ENCODE measurements around the gene LLGL2.
"Not testable (repeated sequence)": the region's sequence is repeated elsewhere in the genome, so short reads cannot be mapped to it uniquely, and the experiment has no call there.

The LLGL2 gene

DNA sequence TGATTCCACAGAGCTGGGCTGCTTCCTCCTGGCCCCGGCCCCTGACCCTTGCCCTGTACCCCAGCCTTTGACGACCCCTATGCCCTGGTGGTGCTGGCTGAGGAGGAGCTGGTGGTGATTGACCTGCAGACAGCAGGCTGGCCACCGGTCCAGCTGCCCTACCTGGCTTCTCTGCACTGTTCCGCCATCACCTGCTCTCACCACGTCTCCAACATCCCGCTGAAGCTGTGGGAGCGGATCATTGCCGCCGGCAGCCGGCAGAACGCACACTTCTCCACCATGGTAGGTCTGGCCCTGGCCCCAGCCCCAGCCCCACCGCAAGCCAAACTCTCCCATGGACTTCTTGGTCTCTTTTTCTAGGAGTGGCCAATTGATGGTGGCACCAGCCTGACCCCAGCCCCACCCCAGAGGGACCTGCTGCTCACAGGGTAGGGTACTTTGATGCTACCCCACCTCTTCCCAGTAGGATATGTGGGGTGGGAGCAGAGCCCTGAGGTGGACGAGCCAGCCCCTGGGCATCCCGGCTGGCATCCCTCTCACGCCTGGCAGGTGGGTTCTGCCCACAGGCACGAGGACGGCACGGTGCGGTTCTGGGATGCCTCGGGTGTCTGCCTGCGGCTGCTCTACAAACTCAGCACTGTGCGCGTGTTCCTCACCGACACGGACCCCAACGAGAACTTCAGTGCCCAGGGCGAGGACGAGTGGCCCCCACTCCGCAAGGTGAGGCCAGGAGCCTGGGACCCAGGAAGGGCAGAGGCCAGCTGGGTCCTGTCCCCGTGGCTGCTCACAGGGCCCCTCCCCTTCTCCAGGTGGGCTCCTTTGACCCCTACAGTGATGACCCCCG lies 43.1 kb downstream of the LLGL2 start:
- DNase-seq: no peak

DNA sequence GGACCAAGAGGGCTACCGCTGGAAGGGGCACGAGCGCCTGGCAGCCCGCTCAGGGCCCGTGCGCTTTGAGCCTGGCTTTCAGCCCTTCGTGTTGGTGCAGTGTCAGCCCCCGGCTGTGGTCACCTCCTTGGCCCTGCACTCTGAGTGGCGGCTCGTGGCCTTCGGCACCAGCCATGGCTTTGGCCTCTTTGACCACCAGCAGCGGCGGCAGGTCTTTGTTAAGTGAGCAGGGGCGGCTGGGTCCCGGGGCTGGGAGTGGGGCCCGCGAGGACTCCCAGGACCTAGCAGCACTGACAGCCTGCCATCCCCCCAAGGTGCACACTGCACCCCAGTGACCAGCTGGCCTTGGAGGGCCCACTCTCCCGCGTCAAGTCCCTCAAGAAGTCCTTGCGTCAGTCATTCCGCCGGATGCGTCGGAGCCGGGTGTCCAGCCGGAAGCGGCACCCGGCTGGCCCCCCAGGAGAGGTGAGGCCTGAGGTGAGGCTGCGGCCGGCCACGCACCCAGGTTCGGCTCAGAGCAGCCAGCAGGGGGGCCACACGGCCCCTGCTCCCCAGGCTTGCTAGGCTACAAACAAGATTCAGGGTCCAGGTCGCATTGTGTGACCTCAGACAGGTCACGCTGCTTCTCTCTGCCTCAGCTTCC lies 44.7 kb downstream of the LLGL2 start:
- DNase-seq: no peak

DNA sequence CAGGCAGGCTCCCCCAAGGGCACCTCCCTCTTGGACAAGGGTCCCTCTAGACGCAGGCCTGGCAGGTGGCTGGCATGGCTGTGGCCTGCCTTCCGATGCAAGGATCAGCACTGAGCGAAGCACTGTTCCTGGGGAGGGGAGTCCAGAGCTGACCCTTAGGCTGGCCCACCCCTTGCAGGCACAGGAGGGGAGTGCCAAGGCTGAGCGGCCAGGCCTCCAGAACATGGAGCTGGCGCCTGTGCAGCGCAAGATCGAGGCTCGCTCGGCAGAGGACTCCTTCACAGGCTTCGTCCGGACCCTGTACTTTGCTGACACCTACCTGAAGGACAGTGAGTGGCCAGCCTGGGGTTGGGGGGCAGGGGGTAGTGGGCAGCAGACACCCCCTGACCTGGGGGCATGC lies 45.3 kb downstream of the LLGL2 start:
- no peak for DNase-seq

DNA sequence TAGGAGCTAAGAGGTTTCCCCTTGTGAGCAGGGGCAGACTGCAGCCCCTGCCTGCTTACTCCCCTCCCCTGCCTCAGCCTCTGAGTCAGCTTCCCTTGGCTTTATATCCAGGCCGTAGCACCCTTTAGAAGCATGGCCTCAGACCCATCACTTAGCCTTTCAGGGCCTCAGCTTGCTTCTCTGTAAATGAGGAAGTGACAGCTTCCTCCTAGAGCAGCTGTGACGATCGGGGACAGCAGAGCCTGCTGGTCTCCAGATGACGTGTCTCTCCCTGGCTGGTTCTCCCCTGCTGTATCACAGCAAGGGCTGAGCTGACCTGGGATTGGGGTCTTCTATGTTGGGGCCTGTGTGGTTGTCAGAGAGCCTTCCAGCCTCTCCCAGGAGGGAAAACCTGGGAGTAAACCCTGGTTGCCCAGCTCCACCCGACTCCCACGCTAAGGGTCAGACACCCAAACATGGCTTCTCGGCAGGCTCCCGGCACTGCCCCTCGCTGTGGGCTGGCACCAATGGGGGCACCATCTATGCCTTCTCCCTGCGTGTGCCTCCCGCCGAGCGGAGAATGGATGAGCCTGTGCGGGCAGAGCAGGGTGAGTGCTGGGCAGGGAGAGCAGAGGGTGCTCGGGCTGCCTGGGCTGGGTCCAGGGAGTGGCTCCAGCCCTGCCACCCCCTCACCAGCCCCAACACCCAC lies 45.8 kb downstream of the LLGL2 start:
- DNase-seq: peak in 14 of 51 donors; percentile 9 to 51 (median 23)

DNA sequence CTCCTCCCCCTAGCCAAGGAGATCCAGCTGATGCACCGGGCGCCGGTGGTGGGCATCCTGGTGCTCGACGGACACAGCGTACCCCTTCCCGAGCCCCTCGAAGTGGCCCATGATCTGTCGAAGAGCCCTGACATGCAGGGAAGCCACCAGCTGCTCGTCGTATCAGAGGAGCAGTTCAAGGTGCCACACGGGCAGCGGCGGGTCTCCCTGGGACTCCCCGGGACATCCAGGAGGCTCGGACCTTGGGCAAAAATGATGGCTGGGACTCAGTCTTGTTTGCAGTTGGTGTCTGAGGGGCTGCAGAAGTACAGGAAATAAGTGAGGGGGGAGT lies 46.4 kb downstream of the LLGL2 start:
- DNase-seq: no peak

DNA sequence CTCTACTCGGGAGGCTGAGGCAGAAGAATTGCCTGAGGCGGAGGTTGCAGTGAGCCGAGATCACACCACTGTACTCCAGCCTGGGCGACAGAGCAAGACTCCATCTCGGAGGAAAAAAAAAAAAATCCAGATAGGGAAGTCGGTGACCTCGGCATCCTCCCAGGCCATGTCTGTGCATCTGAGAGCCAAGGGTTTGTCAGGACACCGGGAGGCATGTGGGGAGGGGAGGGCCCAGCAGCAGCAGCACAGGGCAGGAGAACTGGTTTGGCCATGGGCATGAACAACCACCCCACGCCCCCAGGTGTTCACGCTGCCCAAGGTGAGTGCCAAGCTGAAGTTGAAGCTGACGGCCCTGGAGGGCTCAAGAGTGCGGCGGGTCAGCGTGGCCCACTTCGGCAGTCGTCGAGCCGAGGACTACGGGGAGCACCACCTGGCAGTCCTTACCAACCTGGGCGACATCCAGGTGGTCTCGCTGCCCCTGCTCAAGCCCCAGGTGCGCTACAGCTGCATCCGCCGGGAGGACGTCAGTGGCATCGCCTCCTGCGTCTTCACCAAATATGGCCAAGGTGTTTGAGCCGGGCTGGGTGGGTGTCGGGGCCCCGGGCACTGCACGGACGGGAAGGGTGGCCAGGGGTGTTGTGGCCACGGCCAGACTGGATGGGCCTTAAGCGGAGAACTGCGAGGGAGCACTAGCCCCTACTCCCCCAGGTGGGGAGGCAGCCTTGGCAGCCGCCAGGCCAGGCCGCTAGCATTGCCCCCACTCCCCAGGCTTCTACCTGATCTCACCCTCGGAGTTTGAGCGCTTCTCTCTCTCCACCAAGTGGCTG lies 47.4 kb downstream of the LLGL2 start:
- DNase-seq: no peak

DNA sequence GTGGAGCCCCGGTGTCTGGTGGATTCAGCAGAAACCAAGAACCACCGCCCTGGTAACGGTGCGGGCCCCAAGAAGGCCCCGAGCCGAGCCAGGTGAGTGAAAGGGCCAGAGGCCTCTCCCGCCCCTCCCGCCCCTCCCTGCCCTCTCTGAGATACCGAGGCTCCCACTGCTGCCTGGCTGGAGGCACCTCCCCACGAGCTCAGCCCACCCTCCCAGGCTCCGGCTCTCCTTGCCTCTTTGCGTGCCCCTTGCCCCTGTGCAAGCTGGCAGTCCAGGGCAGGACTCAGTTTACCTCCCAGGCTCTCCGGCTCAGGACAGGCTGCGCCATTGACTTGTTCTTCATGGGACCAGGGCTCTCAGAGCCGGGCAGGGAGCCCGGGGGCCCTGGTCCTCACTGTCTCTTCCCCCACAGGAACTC lies 48.1 kb downstream of the LLGL2 start:
- no peak for DNase-seq

DNA sequence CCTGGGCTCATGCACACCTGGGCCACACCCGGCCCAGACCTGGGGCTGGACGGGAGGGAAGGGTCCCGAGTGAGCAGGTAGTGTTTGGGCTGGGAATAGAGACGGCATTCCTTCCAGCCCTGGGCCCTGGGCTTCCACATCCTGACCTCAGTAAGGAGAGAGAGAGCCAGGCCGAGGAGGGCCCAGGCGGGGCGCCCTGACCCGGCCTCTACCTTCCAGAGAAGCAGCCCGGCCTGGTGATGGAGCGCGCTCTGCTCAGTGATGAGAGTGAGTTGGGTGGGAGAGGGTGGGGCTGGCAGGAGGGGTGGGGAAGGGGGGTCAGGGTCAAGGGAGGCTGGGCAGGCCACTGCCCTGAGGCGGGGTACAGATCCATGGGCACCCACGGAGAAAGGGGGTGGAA lies 48.5 kb downstream of the LLGL2 start:
- no peak for DNase-seq

DNA sequence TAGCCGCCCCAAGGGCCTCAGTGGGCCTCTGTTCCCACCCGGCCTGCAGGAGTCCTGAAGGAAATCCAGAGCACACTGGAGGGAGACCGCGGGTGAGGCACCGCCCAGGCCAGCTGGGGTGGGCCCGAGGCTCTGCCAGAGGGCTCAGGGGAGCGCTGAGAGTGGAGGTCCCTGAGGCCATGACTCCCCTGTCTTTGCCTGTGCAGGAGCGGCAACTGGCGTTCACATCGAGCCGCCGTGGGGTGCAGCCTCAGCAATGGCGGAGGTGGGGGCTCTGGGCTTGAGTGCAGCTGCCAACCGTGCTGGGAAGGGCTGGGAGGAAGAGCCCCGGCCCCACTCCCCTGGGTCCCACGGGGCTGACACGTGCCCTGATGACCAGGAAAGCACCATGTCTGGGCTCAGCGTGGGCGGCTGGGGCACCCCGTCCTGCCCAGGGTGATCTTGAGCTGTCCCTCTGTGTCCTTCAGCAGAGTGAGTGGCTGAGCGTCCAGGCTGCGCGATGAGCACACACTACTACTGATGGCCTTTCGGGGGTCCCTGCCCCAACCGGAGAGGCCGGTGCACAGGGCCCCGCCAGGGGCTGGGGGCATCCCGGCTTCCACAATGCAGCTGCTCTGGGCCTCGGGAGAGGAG lies 49.0 kb downstream of the LLGL2 start:
- DNase-seq: no peak

DNA sequence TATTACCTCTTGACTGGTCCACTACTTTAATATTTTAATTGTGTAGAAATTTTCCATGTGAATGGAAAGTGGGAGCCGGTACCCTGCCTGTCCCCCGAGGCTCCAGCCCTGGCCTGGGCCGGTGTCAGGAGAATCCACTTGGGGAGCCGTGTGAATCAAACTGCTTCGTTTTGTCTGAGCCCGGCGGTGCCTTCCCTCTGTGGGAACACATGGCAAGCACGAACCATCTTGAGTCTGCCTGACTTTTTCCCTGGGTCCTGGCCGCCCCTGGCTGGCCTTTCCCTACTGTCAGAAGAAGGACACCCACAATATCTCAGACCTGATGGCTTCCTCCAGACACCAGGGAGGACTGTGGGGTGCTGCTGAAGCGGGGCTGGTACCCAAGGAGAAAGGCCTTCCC lies 49.7 kb downstream of the LLGL2 start:
- DNase-seq: no peak

DNA sequence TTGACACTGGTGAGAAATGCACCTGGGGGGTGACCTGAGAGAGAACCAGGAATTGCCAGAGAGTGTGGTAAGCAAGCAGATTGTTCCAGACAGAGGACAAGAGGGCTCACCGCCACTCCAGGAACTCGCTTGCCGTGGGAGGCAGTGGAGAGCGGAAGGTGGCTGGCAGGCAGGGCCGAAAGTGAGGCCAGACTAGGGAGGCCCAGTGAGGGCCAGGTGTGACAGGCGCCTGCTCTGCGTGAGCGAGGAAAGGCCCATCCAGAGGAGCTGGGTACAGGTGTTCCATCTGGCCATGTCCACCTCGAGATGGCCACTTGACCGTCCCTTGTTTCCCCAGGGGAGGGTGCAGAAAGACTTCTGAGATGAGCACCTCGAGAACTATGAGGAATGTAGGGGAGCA lies 50.2 kb downstream of the LLGL2 start:
- no peak for DNase-seq

DNA sequence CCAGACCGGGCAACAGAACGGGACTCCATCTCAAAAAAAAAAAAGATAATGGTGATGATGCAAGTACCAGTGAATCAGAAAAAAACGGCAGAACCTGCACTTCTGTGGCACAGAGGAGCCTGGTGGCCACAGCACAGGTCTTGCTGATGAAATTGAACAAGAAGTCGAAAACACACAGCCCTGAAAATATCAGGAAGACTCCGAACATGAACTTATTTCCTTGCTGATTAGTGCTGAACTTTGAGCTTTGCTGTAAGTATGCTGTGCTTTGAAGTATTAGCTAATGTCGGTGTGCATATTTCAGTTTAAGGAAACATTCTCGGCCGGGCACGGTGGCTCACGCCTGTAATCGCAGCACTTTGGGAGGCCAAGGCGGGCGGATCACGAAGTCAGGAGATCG lies 51.2 kb downstream of the LLGL2 start:
- DNase-seq: no peak

DNA sequence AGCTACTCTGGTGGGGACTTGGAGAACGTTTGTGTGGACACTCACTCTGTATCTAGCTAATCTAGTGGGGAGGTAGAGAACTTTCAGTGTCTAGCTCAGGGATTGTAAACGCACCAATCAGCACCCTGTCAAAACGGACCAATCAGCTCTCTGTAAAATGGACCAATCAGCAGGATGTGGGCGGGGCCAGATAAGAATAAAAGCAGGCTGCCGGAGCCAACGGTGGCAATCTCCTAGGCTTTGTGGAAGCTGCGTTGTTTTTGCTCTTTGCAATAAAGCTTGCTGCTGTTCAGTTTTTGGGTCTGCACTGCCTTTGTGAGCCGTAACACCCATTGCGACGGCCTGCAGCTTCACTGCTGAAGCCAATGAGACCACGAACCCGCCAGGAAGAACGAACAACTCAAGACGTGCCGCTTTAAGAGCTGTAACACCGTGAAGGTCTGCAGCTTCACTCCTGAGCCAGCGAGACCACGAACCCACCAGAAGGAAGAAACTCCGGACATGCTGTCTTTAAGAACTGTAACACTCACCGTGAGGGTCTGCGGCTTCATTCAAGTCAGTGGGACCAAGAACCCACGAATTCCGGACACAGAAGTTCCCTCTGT lies 55.7 kb downstream of the LLGL2 start:
- DNase-seq: not testable (repeated sequence)

DNA sequence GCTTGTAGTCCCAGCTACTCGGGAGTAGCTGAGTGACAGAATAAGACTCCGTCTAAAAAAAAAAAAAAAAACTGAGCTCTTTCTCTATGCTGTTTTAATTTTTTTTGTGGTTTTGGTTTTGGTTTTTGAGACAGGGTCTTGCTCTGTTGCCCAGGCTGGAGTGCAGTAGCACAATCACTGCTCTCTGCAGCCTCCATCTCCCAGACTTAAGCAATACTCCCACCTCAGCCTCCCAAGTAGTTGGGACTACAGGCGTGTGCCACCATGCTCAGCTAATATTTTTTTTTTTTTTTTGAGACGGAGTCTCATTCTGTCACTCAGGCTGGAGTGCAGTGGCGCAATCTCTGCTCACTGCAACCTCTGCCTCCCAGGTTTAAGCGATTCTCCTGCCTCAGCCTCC lies 57.7 kb downstream of the LLGL2 start:
- not testable (repeated sequence) for DNase-seq

DNA sequence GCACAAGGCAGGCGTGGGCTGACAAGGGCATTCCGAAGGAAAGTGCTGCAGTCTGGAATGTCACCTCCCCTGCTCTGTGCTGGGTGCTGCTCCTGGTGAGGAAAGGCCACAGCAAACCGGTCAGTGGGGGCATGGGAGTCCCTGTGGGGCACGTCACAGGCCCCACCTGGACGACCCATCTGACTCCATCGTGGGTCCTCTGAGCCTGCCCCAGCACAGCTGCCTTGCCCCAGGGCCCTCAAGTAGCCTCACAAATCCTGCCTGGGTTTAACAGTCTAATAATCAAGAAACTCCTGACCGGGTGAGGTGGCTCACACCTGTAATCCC lies 59.3 kb downstream of the LLGL2 start:
- DNase-seq: no peak

DNA sequence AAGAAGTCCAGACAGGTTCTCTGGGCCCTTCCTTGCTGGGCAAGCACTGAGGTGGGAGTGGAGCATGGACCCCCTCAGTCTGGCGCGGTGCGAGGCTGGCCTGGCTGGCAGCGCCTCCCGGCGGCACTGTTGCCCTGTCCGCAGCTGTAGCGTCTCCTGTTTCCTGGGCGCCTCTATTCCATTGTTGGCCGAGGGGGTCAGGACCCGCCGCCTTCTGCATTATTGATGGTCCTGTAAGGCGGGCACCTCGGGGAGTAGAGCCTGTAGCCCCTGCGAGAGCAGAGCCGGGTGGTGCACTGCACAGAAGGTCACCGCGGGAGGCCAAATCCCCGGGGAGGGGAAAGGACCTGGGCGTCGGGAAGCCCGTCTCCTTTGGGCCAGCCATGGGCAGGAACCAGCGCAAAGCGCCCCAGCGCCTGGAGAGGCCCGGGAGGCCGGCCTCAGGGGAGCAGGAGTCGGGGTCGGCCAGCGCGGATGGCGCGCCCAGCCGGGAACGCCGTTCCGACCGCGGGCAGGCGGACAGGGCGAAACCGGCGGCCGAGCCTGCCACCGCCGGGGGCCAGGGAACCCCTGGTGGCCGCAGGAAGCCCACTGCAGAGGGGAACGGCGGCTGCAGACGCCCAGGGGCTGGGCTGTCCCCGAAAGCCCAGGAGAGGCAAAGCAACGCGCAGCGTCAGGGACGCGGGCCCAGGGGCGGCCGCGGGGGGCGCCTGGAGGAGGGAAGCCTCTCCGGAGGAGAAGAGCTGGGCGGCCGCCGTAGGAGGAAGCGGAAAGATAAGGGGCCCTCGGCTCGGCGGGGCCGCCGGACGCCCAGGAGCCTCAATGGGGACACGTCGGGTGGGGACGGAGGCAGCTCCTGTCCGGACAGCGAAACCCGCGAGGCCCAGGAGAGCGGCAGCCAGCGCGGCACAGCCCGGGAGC lies 62.4 kb downstream of the LLGL2 start, which contains the start of gene MYO15B:
MYO15B (plus strand) TSS at position 126 of the 921 bp plus-strand sequence; CDS start at position 384, 258 bp downstream.
- peak in 39 of 51 donors; percentile 11 to 69 (median 42) for DNase-seq

DNA sequence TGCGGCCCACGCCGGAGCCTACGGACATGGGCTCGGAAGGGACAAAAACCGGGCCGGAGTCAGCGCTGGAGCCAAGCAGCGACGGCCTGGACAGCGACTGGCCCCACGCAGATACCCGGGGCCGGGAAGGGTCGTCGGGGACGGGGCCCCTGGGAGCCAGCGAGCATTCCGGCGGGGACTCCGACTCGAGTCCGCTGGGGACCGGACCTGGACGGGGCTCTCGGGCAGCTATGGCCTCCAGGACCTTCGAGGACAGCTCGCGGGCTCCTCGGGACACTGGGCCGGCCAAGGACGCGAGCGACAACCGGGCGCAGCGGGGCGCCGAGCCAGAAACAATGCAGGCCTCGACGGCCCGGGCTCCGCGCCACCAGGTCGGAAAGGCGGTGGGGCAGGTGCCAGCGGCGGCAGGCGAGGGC lies 63.1 kb downstream of the LLGL2 start:
- DNase-seq: peak in 25 of 51 donors; percentile 26 to 76 (median 50)

DNA sequence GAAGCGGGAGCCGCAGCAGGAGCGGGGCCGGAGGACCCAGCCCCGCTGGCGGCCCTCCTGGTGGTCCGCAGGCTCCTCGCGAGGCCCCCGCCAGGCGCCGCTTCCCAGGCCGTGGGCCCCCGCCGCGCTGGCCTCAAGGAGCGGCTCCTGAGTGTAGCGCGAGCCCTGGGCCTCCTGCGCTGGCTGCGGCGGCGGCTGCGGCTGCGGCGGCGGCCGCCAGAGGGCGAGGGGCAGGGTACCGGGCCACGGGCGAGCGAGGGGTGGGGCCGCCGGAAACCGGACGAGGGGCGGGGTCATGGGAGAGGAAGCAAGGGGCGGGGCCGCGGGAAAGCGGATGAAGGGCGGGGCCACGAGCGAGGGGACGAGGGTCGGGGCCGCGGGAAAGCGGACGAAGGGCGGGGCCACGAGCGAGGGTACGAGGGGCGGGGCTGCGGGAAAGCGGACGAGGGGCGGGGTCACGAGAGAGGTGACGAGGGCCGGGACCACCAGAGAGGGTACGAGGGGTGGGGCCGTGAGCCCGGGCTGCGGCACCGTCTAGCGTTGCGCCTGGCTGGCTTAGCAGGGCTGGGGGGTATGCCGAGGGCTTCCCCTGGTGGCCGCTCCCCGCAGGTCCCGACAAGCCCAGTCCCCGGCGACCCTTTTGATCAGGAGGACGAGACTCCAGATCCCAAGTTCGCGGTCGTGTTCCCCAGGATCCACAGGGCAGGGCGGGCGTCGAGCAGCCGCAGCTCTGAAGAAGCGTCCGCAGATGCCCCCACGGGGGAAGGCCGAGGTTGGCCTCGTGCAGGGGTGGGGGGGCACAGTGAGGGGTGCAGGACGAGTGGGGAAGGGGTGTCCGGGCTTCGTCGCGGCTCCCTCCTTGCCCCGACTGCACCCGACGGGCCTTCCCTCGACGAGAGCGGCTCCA lies 63.8 kb downstream of the LLGL2 start:
- peak; percentile 36 to 97 (median 86) for DNase-seq

Data from hypothalamus (tissue), 51 donors.